Islet precursor cell (in vitro differentiated cells): Measurements from ENCODE around the gene PPM1J.
A peak's percentile ranks its signal among the peaks of the same experiment; 100 is the strongest.

Experiments
- DNase-seq: peaks from one replicate; pipeline ENCODE4 v3.0.0-alpha.2; 2018

Gene PPM1J

GRCh38 chr1:112720800-112721199 is 5.7 kb upstream of the PPM1J start:
- DNase-seq: no peak

GRCh38 chr1:112719706-112720105 is 4.6 kb upstream of the PPM1J start:
- DNase-seq: no peak

GRCh38 chr1:112718691-112719418 is 3.7 kb upstream of the PPM1J start:
- peak; percentile 87 for DNase-seq

GRCh38 chr1:112717263-112717873 is 2.2 kb upstream of the PPM1J start:
- no peak for DNase-seq

- peak; percentile 95 for DNase-seq
Measured at GRCh38 chr1:112716133-112716720, 1.1 kb upstream of the PPM1J start.

- no peak for DNase-seq
Measured at GRCh38 chr1:112714313-112715263, 544 bp downstream of the PPM1J start.

GRCh38 chr1:112713466-112714312 is 1.4 kb downstream of the PPM1J start:
- peak; percentile 53 for DNase-seq

- DNase-seq: peak; percentile 36
Measured at GRCh38 chr1:112712701-112713128, 2.4 kb downstream of the PPM1J start.

- DNase-seq: peak; percentile 51
Measured at GRCh38 chr1:112712191-112712590, 2.9 kb downstream of the PPM1J start.

- peak; percentile 45 for DNase-seq
Measured at GRCh38 chr1:112711670-112712069, 3.5 kb downstream of the PPM1J start.

- no peak for DNase-seq
Measured at GRCh38 chr1:112711041-112711440, 4.1 kb downstream of the PPM1J start.

GRCh38 chr1:112710586-112710985 is 4.5 kb downstream of the PPM1J start:
- no peak for DNase-seq

- no peak for DNase-seq
Measured at GRCh38 chr1:112710159-112710558, 5.0 kb downstream of the PPM1J start.

GRCh38 chr1:112708489-112708888 is 6.6 kb downstream of the PPM1J start:
- no peak for DNase-seq

- no peak for DNase-seq
Measured at GRCh38 chr1:112708002-112708448, 7.1 kb downstream of the PPM1J start.

- DNase-seq: peak; percentile 96
Measured at GRCh38 chr1:112707221-112708001, 7.7 kb downstream of the PPM1J start.

GRCh38 chr1:112706505-112707220 is 8.5 kb downstream of the PPM1J start, which contains the start of gene RHOC:
Gene RHOC, minus strand, starts transcription at chr1:112707127. Its CDS starts 3,328 bp downstream, at chr1:112703799.
- DNase-seq: no peak

GRCh38 chr1:112704934-112705627 is 10.1 kb downstream of the PPM1J start:
- peak; percentile 99 for DNase-seq

GRCh38 chr1:112704391-112704933 is 10.7 kb downstream of the PPM1J start:
- DNase-seq: no peak
